MM.1S (cell line): ENCODE measurements around the gene MYZAP.
"Not testable (repeated sequence)": the region's sequence is repeated elsewhere in the genome, so short reads cannot be mapped to it uniquely, and the experiment has no call there.

Source experiments
- DNase-seq: peaks from one replicate; pipeline ENCODE4 v3.0.0-alpha.2; 2015
- H2AFZ ChIP-seq: fragments of 300-600 bp; sonication (generic); 2 replicates; pipeline ENCODE4 v1.6.0; 2016; ENCODE audit warnings: antibody characterized with exemption, low read length
- H3F3A ChIP-seq: fragments of 300-600 bp; sonication (generic); 2 replicates; pipeline ENCODE4 v1.6.1; 2016; ENCODE audit warnings: mild to moderate bottlenecking, antibody characterized with exemption, low read length, moderate library complexity, mixed read lengths; ENCODE audit not compliant: insufficient read depth
- H3K27ac ChIP-seq: fragments of 300-600 bp; sonication (generic); 2 replicates; pipeline ENCODE4 v1.5.1; 2016; ENCODE audit warnings: mild to moderate bottlenecking, low read length
- H3K27me3 ChIP-seq: fragments of 300-600 bp; sonication (generic); replicated peaks from 2 replicates; pipeline ENCODE4 v1.6.0; 2016; ENCODE audit warnings: low read length; ENCODE audit not compliant: insufficient read depth
- H3K36me3 ChIP-seq: fragments of 300-600 bp; sonication (generic); replicated peaks from 2 replicates; pipeline ENCODE4 v1.6.1; 2016; ENCODE audit warnings: mild to moderate bottlenecking, low read length, mixed read lengths; ENCODE audit not compliant: insufficient read depth
- H3K4me1 ChIP-seq: fragments of 300-600 bp; sonication (generic); 2 replicates; pipeline ENCODE4 v1.6.1; 2016; ENCODE audit warnings: low read length, mixed read lengths
- H3K4me2 ChIP-seq: fragments of 300-600 bp; sonication (generic); 2 replicates; pipeline ENCODE4 v1.6.0; 2016; ENCODE audit warnings: low read depth, low read length
- H3K4me3 ChIP-seq: fragments of 300-600 bp; sonication (generic); 2 replicates; pipeline ENCODE4 v1.5.1; 2016; ENCODE audit warnings: low read length, mixed read lengths
- H3K79me2 ChIP-seq: fragments of 300-600 bp; sonication (generic); 2 replicates; pipeline ENCODE4 v1.6.1; 2016; ENCODE audit warnings: mixed run types, low read length, mixed read lengths
- H3K9ac ChIP-seq: fragments of 300-600 bp; sonication (generic); 2 replicates; pipeline ENCODE4 v1.6.1; 2016; ENCODE audit warnings: low read length, mixed read lengths
- H3K9me2 ChIP-seq: fragments of 300-600 bp; sonication (generic); replicated peaks from 2 replicates; pipeline ENCODE4 v1.6.1; 2016; ENCODE audit warnings: mild to moderate bottlenecking, low read length, mixed read lengths; ENCODE audit not compliant: insufficient read depth
- H3K9me3 ChIP-seq: fragments of 300-600 bp; sonication (generic); replicated peaks from 2 replicates; pipeline ENCODE4 v1.6.1; 2016; ENCODE audit warnings: mild to moderate bottlenecking, low read length, mixed read lengths; ENCODE audit not compliant: insufficient read depth
- H4K20me1 ChIP-seq: fragments of 300-600 bp; sonication (generic); 2 replicates; pipeline ENCODE4 v1.6.1; 2016; ENCODE audit warnings: mild to moderate bottlenecking, low read length, moderate library complexity, mixed read lengths; ENCODE audit not compliant: insufficient read depth
- CTCF ChIP-seq: fragments of 300-600 bp; sonication (generic); IDR thresholded peaks from 2 replicates; pipeline ENCODE4 v1.5.1; 2016; ENCODE audit warnings: antibody characterized with exemption, low read length, mixed read lengths
- EZH2 ChIP-seq: fragments of 300-600 bp; sonication (generic); optimal IDR thresholded peaks from 2 replicates; pipeline ENCODE3; 2017; ENCODE audit warnings: low read depth, mild to moderate bottlenecking, antibody characterized with exemption, low read length, mixed read lengths
- EZH2phosphoT487 ChIP-seq: fragments of 300-600 bp; sonication (generic); IDR thresholded peaks from 2 replicates; pipeline ENCODE4 v1.6.1; 2018; ENCODE audit warnings: antibody characterized with exemption, low read length

MYZAP gene

GRCh38 chr15:57611938-57612337 is 20.2 kb downstream of the MYZAP start:
- H3K9ac ChIP-seq: no peak overlapping the region
- H2AFZ ChIP-seq: no peak overlapping the region
- no peaks in the 10 kb centered on the region for H3K4me1 ChIP-seq
- no peaks in the 10 kb centered on the region for H3K9me3 ChIP-seq
- no peaks in the 10 kb centered on the region for H4K20me1 ChIP-seq
- no peaks in the 10 kb centered on the region for H3K27me3 ChIP-seq
- no peak for TF ChIP-seq EZH2phosphoT487
- TF ChIP-seq CTCF: no peak
- TF ChIP-seq EZH2: no peak
- no peak for DNase-seq
- H3K4me2 ChIP-seq: no peak overlapping the region
- H3K9me2 ChIP-seq: no peaks in the 10 kb centered on the region
- no peaks in the 10 kb centered on the region for H3F3A ChIP-seq
- H3K36me3 ChIP-seq: no peaks in the 10 kb centered on the region
- H3K4me3 ChIP-seq: no peak overlapping the region
- H3K79me2 ChIP-seq: no peaks in the 10 kb centered on the region
- H3K27ac ChIP-seq: no peak overlapping the region

GRCh38 chr15:57614241-57614640 is 22.5 kb downstream of the MYZAP start:
- no peak for TF ChIP-seq CTCF
- TF ChIP-seq EZH2phosphoT487: no peak
- no peak for TF ChIP-seq EZH2
- H3K27ac ChIP-seq: no peak overlapping the region
- H3K27me3 ChIP-seq: no peaks in the 10 kb centered on the region
- H3K36me3 ChIP-seq: no peaks in the 10 kb centered on the region
- no peak for DNase-seq
- no peaks in the 10 kb centered on the region for H3K79me2 ChIP-seq
- H3K4me3 ChIP-seq: no peak overlapping the region
- H2AFZ ChIP-seq: no peak overlapping the region
- no peak overlapping the region for H3K9ac ChIP-seq
- no peaks in the 10 kb centered on the region for H3K9me3 ChIP-seq
- no peaks in the 10 kb centered on the region for H3K4me1 ChIP-seq
- no peaks in the 10 kb centered on the region for H4K20me1 ChIP-seq
- no peak overlapping the region for H3K4me2 ChIP-seq
- H3K9me2 ChIP-seq: no peaks in the 10 kb centered on the region
- H3F3A ChIP-seq: no peaks in the 10 kb centered on the region

DNA sequence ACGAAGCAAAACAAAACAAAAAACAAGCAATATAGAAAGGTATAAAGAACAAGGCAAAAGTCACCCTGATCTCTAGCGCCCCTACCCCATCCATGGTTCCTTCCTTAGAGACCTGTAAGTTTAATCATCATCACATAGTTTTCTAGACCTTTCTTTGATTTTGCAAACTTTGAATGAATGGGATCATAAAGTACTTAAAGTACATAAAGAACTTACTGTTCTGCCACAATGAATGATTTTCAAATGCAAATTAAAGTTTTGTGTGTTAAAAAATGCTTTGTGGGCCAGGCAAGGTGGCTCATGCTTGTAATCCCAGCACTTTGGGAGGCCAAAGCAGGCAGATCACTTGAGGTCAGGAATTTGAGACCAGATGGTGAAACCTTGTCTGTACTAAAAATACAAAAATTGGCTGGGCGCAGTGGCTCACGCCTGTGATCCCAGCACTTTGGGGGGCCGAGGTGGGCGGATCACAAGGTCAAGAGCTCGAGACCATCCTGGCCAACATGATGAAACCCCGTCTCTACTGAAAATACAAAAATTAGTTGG is 24.3 kb downstream of the MYZAP start:
- not testable (repeated sequence) for H2AFZ ChIP-seq, H3K9ac ChIP-seq, H3K36me3 ChIP-seq, H3K9me2 ChIP-seq, H3K4me1 ChIP-seq, H3K4me3 ChIP-seq, H3K27me3 ChIP-seq, H4K20me1 ChIP-seq, H3K9me3 ChIP-seq, DNase-seq, H3F3A ChIP-seq, H3K79me2 ChIP-seq, H3K4me2 ChIP-seq, H3K27ac ChIP-seq

GRCh38 chr15:57618325-57618724 is 26.6 kb downstream of the MYZAP start:
- no peak overlapping the region for H3K9ac ChIP-seq
- no peaks in the 10 kb centered on the region for H3K4me1 ChIP-seq
- no peaks in the 10 kb centered on the region for H3F3A ChIP-seq
- H3K36me3 ChIP-seq: no peaks in the 10 kb centered on the region
- no peak for TF ChIP-seq CTCF
- no peak for TF ChIP-seq EZH2phosphoT487
- no peak for TF ChIP-seq EZH2
- no peaks in the 10 kb centered on the region for H4K20me1 ChIP-seq
- DNase-seq: no peak
- H3K79me2 ChIP-seq: no peaks in the 10 kb centered on the region
- H2AFZ ChIP-seq: no peak overlapping the region
- no peak overlapping the region for H3K4me3 ChIP-seq
- H3K4me2 ChIP-seq: no peak overlapping the region
- no peak overlapping the region for H3K27ac ChIP-seq
- no peaks in the 10 kb centered on the region for H3K27me3 ChIP-seq
- no peaks in the 10 kb centered on the region for H3K9me2 ChIP-seq
- no peaks in the 10 kb centered on the region for H3K9me3 ChIP-seq
